ENCODE results near the gene SNPH.

GRCh38 chr20:1331101-1331500 lies 65.0 kb downstream of the SNPH start:
- TF ChIP-seq POLR2A (IDR thresholded peaks at IDR 0.05; ENCODE audit: low read depth, low read length): no peak
- TF ChIP-seq RCOR1 (IDR thresholded peaks at IDR 0.05; ENCODE audit: insufficient replicate concordance, low read length): no peak
- TF ChIP-seq CTCF (conservative IDR thresholded peaks at IDR 0.05; ENCODE audit: low read depth, low read length): no peak
- no peak for TF ChIP-seq BHLHE40 (IDR thresholded peaks at IDR 0.05; ENCODE audit: low read depth, low read length)
- no peak for TF ChIP-seq ELK1 (IDR thresholded peaks at IDR 0.05; ENCODE audit: borderline replicate concordance, low read depth, low read length)
- TF ChIP-seq RAD21 (IDR thresholded peaks at IDR 0.05; ENCODE audit: low read length): no peak
- no peak for TF ChIP-seq USF2 (IDR thresholded peaks at IDR 0.05; ENCODE audit: low read depth, low read length)
- no peak for TF ChIP-seq CHD1 (IDR thresholded peaks at IDR 0.05; ENCODE audit: low read depth, low read length)
- no peak for TF ChIP-seq SMC3 (IDR thresholded peaks at IDR 0.05; ENCODE audit: low read depth, low read length)
- TF ChIP-seq CEBPB (IDR thresholded peaks at IDR 0.05; ENCODE audit: low read depth, low read length): no peak
- TF ChIP-seq MAFK (IDR thresholded peaks at IDR 0.05; ENCODE audit: low read depth, low read length): no peak
- TF ChIP-seq MXI1 (IDR thresholded peaks at IDR 0.05; ENCODE audit: borderline replicate concordance, low read depth, low read length): no peak
- no peak for TF ChIP-seq NFE2L2 (IDR thresholded peaks at IDR 0.05; ENCODE audit: low read depth, low read length)
- no peak for TF ChIP-seq FOS (IDR thresholded peaks at IDR 0.05; ENCODE audit: low read depth, low read length)

All from IMR-90 (cell line).